ENCODE measurements around the gene OTUD5. TPM values are rescaled to one million over a fixed set of nuclear protein-coding genes. Genes with fewer than 3 reads are reported as not detected.

OTUD5 gene
- total RNA-seq, 1 donor from 2014 or later = 21.2 TPM

DNA sequence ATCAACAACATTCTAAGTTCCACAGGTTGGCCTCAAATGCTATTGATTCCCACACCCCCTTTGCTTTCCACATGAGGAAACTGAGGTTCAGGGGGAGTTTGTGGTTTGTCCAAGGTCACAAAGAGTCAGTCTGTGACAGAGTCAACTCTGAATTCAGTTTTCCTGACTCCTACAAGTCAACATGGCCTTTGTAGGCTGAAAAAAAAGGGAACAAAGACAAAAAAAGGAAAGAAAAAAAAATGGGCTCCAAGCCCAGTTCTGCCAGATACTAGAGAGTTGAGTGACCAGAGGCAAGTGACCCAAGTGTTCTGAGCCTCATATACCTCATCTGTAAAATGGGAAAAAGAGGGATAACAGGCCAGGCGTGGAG lies 22.1 kb downstream of the OTUD5 start:
- Histone ChIP-seq H3K36me3 (peaks cover 24% of the 10 kb centered on the region), H3K27me3 (ENCODE audit: low read depth) (no peaks in the 10 kb centered on the region), H3K4me1 (peaks cover 27% of the 10 kb centered on the region), H3K27ac (replicated peaks) (no peak overlapping the region), H3K9me3 (replicated peaks) (no peaks in the 10 kb centered on the region), H3K4me3 (no peak overlapping the region)
- DNase-seq = no peak
- TF ChIP-seq, protein P1, sequence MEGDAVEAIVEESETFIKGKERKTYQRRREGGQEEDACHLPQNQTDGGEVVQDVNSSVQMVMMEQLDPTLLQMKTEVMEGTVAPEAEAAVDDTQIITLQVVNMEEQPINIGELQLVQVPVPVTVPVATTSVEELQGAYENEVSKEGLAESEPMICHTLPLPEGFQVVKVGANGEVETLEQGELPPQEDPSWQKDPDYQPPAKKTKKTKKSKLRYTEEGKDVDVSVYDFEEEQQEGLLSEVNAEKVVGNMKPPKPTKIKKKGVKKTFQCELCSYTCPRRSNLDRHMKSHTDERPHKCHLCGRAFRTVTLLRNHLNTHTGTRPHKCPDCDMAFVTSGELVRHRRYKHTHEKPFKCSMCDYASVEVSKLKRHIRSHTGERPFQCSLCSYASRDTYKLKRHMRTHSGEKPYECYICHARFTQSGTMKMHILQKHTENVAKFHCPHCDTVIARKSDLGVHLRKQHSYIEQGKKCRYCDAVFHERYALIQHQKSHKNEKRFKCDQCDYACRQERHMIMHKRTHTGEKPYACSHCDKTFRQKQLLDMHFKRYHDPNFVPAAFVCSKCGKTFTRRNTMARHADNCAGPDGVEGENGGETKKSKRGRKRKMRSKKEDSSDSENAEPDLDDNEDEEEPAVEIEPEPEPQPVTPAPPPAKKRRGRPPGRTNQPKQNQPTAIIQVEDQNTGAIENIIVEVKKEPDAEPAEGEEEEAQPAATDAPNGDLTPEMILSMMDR (IDR thresholded peaks at IDR 0.05; ENCODE audit: borderline replicate concordance) = no peak
- intact Hi-C loops (cut with micrococcal nuclease) = no loop called here

DNA sequence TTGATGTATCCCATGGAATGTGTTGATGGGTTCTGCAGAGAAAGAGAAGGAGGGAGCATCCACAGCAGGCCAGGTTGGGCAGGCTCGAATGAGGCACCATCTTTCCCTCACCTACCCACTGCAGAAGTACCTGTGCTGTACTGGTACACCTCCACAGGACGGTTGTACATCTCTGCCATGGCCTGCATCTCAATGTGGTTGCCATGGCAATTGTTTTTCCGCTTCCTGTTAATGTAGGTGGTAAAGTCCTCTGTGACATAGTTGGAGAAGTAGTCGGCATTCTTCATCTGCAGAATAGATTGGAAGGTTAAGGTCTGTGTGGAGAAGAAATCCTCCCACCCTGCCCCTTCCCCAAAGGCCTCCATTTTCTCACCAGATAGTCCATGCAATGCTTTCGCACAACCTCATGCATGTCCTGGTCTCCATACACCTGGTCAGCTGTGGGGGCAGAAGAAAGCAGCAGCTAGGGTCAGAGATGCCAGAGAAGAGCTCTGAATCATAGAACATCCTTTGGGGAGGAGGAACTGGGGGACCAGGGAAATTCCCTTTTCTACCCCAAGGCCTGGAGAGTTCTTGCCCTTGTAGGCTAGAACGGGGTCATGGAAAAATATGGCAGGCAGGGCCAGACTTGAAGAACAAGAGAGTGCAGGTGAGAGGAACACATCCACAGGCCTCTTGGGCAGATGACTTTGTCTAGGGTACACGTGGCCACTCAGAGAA lies 22.7 kb downstream of the OTUD5 start:
- Histone ChIP-seq H3K36me3 (peaks cover 29% of the 10 kb centered on the region), H3K27ac (replicated peaks) (no peak overlapping the region)
- intact Hi-C loops (cut with micrococcal nuclease) = no loop called here

DNA sequence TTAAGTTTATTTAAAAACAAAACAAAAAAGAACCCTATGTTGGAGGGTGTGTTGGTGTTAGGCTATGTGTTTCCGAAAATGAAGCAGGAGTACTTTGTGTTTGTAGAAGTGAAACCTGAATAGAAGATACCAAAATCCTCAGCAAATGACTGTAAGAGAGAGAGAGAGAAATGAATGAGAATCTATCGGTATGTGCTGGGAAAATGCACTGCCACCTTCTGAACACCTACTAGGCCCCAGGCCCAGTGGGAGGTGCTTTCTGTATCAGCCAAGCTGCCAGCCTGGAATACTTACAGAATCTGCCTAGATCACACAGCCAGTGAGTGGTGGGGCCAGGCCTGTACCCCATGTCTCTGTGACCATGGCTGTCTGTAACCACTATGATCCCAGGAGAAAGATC lies 23.6 kb downstream of the OTUD5 start:
- DNase-seq = no peak
- H3K4me3 ChIP-seq = no peak overlapping the region
- H3K4me1 ChIP-seq = peaks cover 14% of the 10 kb centered on the region
- no peaks in the 10 kb centered on the region for H3K27me3 ChIP-seq (ENCODE audit: low read depth)
- H3K27ac ChIP-seq (replicated peaks) = no peak overlapping the region
- intact Hi-C loops (cut with micrococcal nuclease) = no loop called here
- peaks cover 35% of the 10 kb centered on the region for H3K36me3 ChIP-seq
- TF ChIP-seq, protein P1 (IDR thresholded peaks at IDR 0.05; ENCODE audit: borderline replicate concordance) = no peak
- H3K9me3 ChIP-seq (replicated peaks) = no peaks in the 10 kb centered on the region

More for the DNA sequence above, 22.7 kb downstream of the OTUD5 start:
- Histone ChIP-seq H3K4me3 (no peak overlapping the region), H3K9me3 (replicated peaks) (no peaks in the 10 kb centered on the region), H3K27me3 (ENCODE audit: low read depth) (no peaks in the 10 kb centered on the region), H3K4me1 (peaks cover 22% of the 10 kb centered on the region)
- DNase-seq = no peak
- TF ChIP-seq, protein P1 (IDR thresholded peaks at IDR 0.05; ENCODE audit: borderline replicate concordance) = no peak

DNA sequence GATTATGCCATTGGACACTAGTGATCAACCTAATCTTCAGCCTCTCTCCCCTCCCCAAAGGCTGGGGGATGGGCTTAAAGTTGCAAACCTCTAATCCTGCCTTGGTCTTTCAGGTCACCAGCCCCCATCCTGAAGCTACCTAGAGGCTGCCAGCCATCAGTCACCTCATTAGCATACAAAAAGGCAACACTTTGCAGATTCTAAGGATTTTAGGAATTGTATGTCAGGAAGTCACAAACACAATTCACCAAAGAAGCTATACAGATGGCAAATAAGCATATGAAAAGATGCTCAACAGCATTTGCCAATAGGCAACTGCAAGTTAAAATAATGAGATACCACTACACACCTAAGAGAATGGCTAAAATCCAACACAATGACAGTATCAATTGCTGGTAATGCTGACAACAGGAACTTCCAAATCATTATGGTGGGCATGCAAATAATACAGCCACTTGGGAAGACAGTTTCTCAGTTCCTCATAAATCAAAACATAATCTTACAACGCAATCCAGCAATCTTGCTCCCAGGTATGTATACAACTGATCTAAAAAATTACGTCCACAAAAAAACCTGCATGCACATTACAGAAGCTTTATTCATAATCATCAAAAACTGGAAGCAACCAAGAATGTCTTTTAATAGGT lies 29.5 kb downstream of the OTUD5 start:
- Histone ChIP-seq H3K27ac (replicated peaks) (no peak overlapping the region), H3K27me3 (ENCODE audit: low read depth) (no peaks in the 10 kb centered on the region), H3K9me3 (replicated peaks) (no peaks in the 10 kb centered on the region), H3K4me3 (no peak overlapping the region), H3K4me1 (no peaks in the 10 kb centered on the region), H3K36me3 (peaks cover 54% of the 10 kb centered on the region)
- no peak for DNase-seq
- intact Hi-C loops (cut with micrococcal nuclease) = no loop called here
- TF ChIP-seq, protein P1 (IDR thresholded peaks at IDR 0.05; ENCODE audit: borderline replicate concordance) = no peak

DNA sequence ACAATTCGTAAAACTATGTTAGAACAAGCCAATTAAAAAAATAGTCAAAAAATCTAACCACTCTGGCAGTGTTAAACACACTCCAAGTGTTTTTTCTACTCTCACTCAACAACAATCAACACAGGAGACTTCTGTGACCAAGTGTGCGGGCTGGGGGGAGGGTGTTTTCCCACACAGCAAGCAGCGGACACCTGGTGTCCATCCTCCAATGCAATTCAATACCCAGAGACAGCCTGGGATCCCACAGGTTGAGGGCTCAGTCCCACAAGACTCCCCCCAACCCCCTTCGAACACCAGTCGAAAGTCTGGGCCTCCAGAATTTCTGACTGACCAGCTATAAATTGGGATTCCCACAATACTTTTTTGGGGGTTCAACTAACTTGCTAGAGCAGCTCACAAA lies 30.3 kb downstream of the OTUD5 start:
- Histone ChIP-seq H3K27ac (replicated peaks) (no peak overlapping the region), H3K9me3 (replicated peaks) (no peaks in the 10 kb centered on the region), H3K36me3 (peaks cover 50% of the 10 kb centered on the region), H3K27me3 (ENCODE audit: low read depth) (no peaks in the 10 kb centered on the region), H3K4me1 (no peaks in the 10 kb centered on the region), H3K4me3 (no peak overlapping the region)
- TF ChIP-seq, protein P1 (IDR thresholded peaks at IDR 0.05; ENCODE audit: borderline replicate concordance) = no peak
- no peak for DNase-seq
- intact Hi-C loops (cut with micrococcal nuclease) = no loop called here
